HCT116 (cell line): ENCODE measurements around the gene SSB. TPM values are rescaled to one million over a fixed set of nuclear protein-coding genes. Genes with fewer than 3 reads are reported as not detected.

Experiments used
- ATAC-seq: fragments of 200-7000 bp; cut with Tn5 transposase; 2 replicates; pipeline ENCODE4 v1.9.1; 2020; ENCODE audit warnings: mild to moderate bottlenecking, moderate library complexity
- BruUV-seq: library from RNA; stranded (reverse); fragments of 400-500 nt; replicated peaks from 2 replicates; lab custom pipeline; 2021; lab: Mats Ljungman, UMichigan
- CTCF ChIA-PET: fragments of 300-600 bp; sonication (Branson Sonifier 250); formaldehyde crosslinking; loops from one replicate; lab custom pipeline; 2021; ENCODE audit warnings: antibody characterized with exemption; lab: Charles Lee
- POLR2A ChIA-PET: fragments of 300-600, 350-600 bp; sonication (Branson Sonifier 250); formaldehyde crosslinking; loops from one replicate; lab custom pipeline; 2021; ENCODE audit warnings: antibody characterized with exemption; lab: Charles Lee
- RAD21 ChIA-PET, 2 experiments: fragments of 300-600 bp; sonication (Branson Sonifier 250); formaldehyde crosslinking; loops; one replicate each; lab custom pipeline; 2023; ENCODE audit warnings: low total read pairs in 2 of 2; ENCODE audit not compliant: uncharacterized antibody in 2 of 2, unreplicated experiment in 2 of 2, low non-redundant PET in 1 of 2; lab: Charles Lee
- DNase-seq: peaks from one replicate; pipeline ENCODE4 v3.0.0-alpha.2; 2010; ENCODE audit warnings: low read depth, low spot score
- H2AFZ ChIP-seq: fragments of 200-600 bp; shearing (Covaris generic), sonication (generic); 2 replicates; pipeline ENCODE4 v1.6.1; 2017; ENCODE audit warnings: low read depth, mixed run types, mixed read lengths, antibody characterized with exemption, low read length; ENCODE audit not compliant: poor library complexity, severe bottlenecking
- H3K27ac ChIP-seq: 2 replicates; pipeline ENCODE4 v1.5.1; 2012; ENCODE audit warnings: low read depth, low read length
- H3K27me3 ChIP-seq: fragments of 200-600 bp; sonication (generic); 2 replicates; pipeline ENCODE4 v1.6.1; 2016; ENCODE audit warnings: mixed run types, low read length, mixed read lengths; ENCODE audit not compliant: insufficient read depth
- H3K36me3 ChIP-seq, 2 experiments: fragments of 200-500 bp in 1 of 2; fragments of 200-600 bp in 1 of 2; sonication (Bioruptor generic) in 1 of 2; sonication (generic) in 1 of 2; 2 replicates each; pipeline versions ENCODE4 v1.5.1 to v1.6.1; 2014 to 2016; ENCODE audit warnings: low read length in 2 of 2, inconsistent platforms in 1 of 2, mixed read lengths in 1 of 2, mixed run types in 1 of 2; ENCODE audit not compliant: insufficient read depth in 2 of 2, control insufficient read depth in 1 of 2
- H3K4me1 ChIP-seq, 2 experiments: fragments of 200-600 bp in 1 of 2; sonication (generic) in 1 of 2; 2 replicates each; pipeline versions ENCODE4 v1.5.1 to v1.6.1; 2012 to 2017; ENCODE audit warnings: low read length in 2 of 2, inconsistent platforms in 1 of 2, mild to moderate bottlenecking in 1 of 2, mixed read lengths in 1 of 2, mixed run types in 1 of 2, moderate library complexity in 1 of 2; ENCODE audit not compliant: insufficient read depth in 2 of 2, control insufficient read depth in 1 of 2
- H3K4me2 ChIP-seq: fragments of 200-600 bp; sonication (generic); 2 replicates; pipeline ENCODE4 v1.6.1; 2017; ENCODE audit warnings: mixed run types, low read length, mixed read lengths
- H3K4me3 ChIP-seq, 2 experiments: fragments of 200-600 bp in 1 of 2; sonication (generic) in 1 of 2; replicated peaks in 1 of 2; 2 replicates each; pipeline ENCODE4 v1.5.1; 2011 to 2016; ENCODE audit warnings: low read length in 2 of 2, control low read depth in 1 of 2, low read depth in 1 of 2, mild to moderate bottlenecking in 1 of 2, mixed read lengths in 1 of 2, mixed run types in 1 of 2
- H3K79me2 ChIP-seq: fragments of 200-600 bp; sonication (generic); 2 replicates; pipeline ENCODE4 v1.6.1; 2017; ENCODE audit warnings: mild to moderate bottlenecking, mixed run types, low read length, moderate library complexity, mixed read lengths; ENCODE audit not compliant: insufficient read depth
- H3K9ac ChIP-seq: fragments of 200-600 bp; sonication (generic); 2 replicates; pipeline ENCODE4 v1.6.1; 2016; ENCODE audit warnings: low read length, mixed read lengths
- H3K9me2 ChIP-seq: fragments of 200-600 bp; sonication (generic), shearing (Covaris generic); 2 replicates; pipeline ENCODE4 v1.6.1; 2017; ENCODE audit warnings: mixed run types, mild to moderate bottlenecking, moderate library complexity; ENCODE audit not compliant: insufficient read depth
- H3K9me3 ChIP-seq, 2 experiments: fragments of 200-500 bp in 1 of 2; fragments of 200-600 bp in 1 of 2; sonication (Bioruptor generic) in 1 of 2; sonication (generic) in 1 of 2; 2 replicates each; pipeline ENCODE4 v1.6.1; 2014 to 2017; ENCODE audit warnings: low read length in 2 of 2, mixed read lengths in 2 of 2, inconsistent platforms in 1 of 2, low read depth in 1 of 2, mild to moderate bottlenecking in 1 of 2, mixed run types in 1 of 2, moderate library complexity in 1 of 2; ENCODE audit not compliant: control insufficient read depth in 1 of 2, insufficient read depth in 1 of 2
- H4K20me1 ChIP-seq: fragments of 200-600 bp; sonication (generic), shearing (Covaris generic); 2 replicates; pipeline ENCODE4 v1.6.1; 2017; ENCODE audit warnings: mixed run types, mild to moderate bottlenecking, moderate library complexity; ENCODE audit not compliant: insufficient read depth
- CBX3 ChIP-seq: IDR thresholded peaks from 2 replicates; pipeline ENCODE4 v1.6.1; 2012; ENCODE audit warnings: low read depth
- CEBPB ChIP-seq: IDR thresholded peaks from 2 replicates; pipeline ENCODE4 v1.6.1; 2012; ENCODE audit warnings: low read depth
- CTCF ChIP-seq, 3 experiments: fragments of 200-600 bp in 1 of 3; sonication (generic) in 1 of 3; IDR thresholded peaks in 2 of 3; conservative IDR thresholded peaks in 1 of 3; 2 replicates each; pipeline ENCODE4 v1.5.1; 2012 to 2017; ENCODE audit warnings: low read depth in 2 of 3, low read length in 2 of 3, antibody characterized with exemption in 1 of 3, borderline replicate concordance in 1 of 3, control low read depth in 1 of 3, mild to moderate bottlenecking in 1 of 3, mixed read lengths in 1 of 3, mixed run types in 1 of 3, moderate library complexity in 1 of 3; ENCODE audit not compliant: insufficient read depth in 1 of 3
- EGR1 ChIP-seq: IDR thresholded peaks from 2 replicates; pipeline ENCODE4 v1.6.1; 2012; ENCODE audit warnings: low read depth
- EZH2phosphoT487 ChIP-seq: fragments of 200-600 bp; IDR thresholded peaks from 2 replicates; pipeline ENCODE4 v1.6.1; 2018; ENCODE audit warnings: antibody characterized with exemption, borderline replicate concordance
- FOSL1 ChIP-seq: IDR thresholded peaks from 2 replicates; pipeline ENCODE4 v1.6.1; 2012; ENCODE audit warnings: low read depth
- POLR2A ChIP-seq: IDR thresholded peaks from 2 replicates; pipeline ENCODE4 v1.7.0; 2011; ENCODE audit warnings: borderline replicate concordance; ENCODE audit not compliant: insufficient read depth, insufficient read length; ENCODE audit errors: extremely low read depth
- POLR2AphosphoS5 ChIP-seq: IDR thresholded peaks from 2 replicates; pipeline ENCODE4 v1.6.1; 2011; ENCODE audit warnings: mild to moderate bottlenecking, low read depth, low read length, moderate library complexity
- RAD21 ChIP-seq: IDR thresholded peaks from 2 replicates; pipeline ENCODE4 v1.6.1; 2012; ENCODE audit warnings: low read depth, mild to moderate bottlenecking
- ZFX ChIP-seq: fragments of 450-650 bp; IDR thresholded peaks from 2 replicates; pipeline ENCODE4 v1.6.1; 2017
- ZNF274 ChIP-seq: fragments of 200-500 bp; sonication (Bioruptor generic); IDR thresholded peaks from 2 replicates; pipeline ENCODE4 v1.6.1; 2014; ENCODE audit warnings: mild to moderate bottlenecking, low read depth, low read length, inconsistent platforms
- intact Hi-C: fragments of 100-400 bp; cut with micrococcal nuclease; formaldehyde crosslinking; loops from 2 replicates; pipeline ENCODE4 v1.10.0; 2022
- total RNA-seq: library from RNA; stranded (reverse); gene quantifications from one replicate; pipeline ENCODE4 v1.2.1, GENCODE V29; 2021; ENCODE audit not compliant: unreplicated experiment
- TF ChIP-seq, protein P1 (sequence below): IDR thresholded peaks from 2 replicates; pipeline ENCODE4 v1.6.1; 2012

Gene SSB
- total RNA-seq, 1 experiment from 2014 or later: 117 TPM

- Histone ChIP-seq H3K27ac (no peak overlapping the region), H2AFZ (no peak overlapping the region), H3K27me3 (no peaks in the 10 kb centered on the region), H3K4me1 (no peaks in the 10 kb centered on the region; a peak in 1 of 4 replicates), H3K4me3 (no peak overlapping the region), H3K79me2 (peaks cover 65% of the 10 kb centered on the region), H4K20me1 (no peaks in the 10 kb centered on the region), H3K36me3 (no peaks in the 10 kb centered on the region), H3K9ac (no peak overlapping the region), H3K9me2 (no peaks in the 10 kb centered on the region), H3K4me2 (no peak overlapping the region), H3K9me3 (peaks cover 0 to 6% of the 10 kb centered on the region in 2 experiments; a peak in 1 of 4 replicates)
- TF ChIP-seq FOSL1 (no peak), EGR1 (no peak), POLR2AphosphoS5 (no peak), RAD21 (no peak), CBX3 (no peak), EZH2phosphoT487 (no peak), CTCF (IDR thresholded peaks at IDR 0.05 in 2 of 3, conservative IDR thresholded peaks at IDR 0.05 in 1 of 3; ENCODE audit: borderline replicate concordance in 1 of 3, insufficient read depth in 1 of 3, low read depth in 2 of 3, low read length in 2 of 3) (no peak), POLR2A (no peak), CEBPB (no peak), ZFX (no peak), ZNF274 (no peak)
- TF ChIP-seq, protein P1, sequence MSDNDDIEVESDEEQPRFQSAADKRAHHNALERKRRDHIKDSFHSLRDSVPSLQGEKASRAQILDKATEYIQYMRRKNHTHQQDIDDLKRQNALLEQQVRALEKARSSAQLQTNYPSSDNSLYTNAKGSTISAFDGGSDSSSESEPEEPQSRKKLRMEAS: no peak
- ChIA-PET RAD21 (no interaction called here), CTCF (no interaction called here), POLR2A (no interaction called here)
- BruUV-seq: no TSS peak
- no peak for ATAC-seq
- DNase-seq: no peak
- intact Hi-C loops: no loop called here
Observed at GRCh38 chr2:169849710-169850109, 51.0 kb downstream of the SSB start.
